Uterus (tissue), 2 donors: ENCODE data around the gene ARG1.

ENCODE experiments used
- POLR2A ChIP-seq, 2 donors: fragments of 450-650 bp; IDR thresholded peaks; one replicate each; pipeline ENCODE4 v1.6.1; 2016; ENCODE audit warnings: antibody characterized with exemption in 2 of 2, mild to moderate bottlenecking in 1 of 2, moderate library complexity in 1 of 2
- TF ChIP-seq, protein P1 (sequence below), 4 experiments: fragments of 200-600 bp in 2 of 4; fragments of 450-650 bp in 2 of 4; sonication (generic) in 2 of 4; IDR thresholded peaks; one replicate each; pipeline ENCODE4 v1.5.1; 2016 to 2019; ENCODE audit warnings: antibody characterized with exemption in 4 of 4, mild to moderate bottlenecking in 2 of 4, moderate library complexity in 1 of 4

DNA sequence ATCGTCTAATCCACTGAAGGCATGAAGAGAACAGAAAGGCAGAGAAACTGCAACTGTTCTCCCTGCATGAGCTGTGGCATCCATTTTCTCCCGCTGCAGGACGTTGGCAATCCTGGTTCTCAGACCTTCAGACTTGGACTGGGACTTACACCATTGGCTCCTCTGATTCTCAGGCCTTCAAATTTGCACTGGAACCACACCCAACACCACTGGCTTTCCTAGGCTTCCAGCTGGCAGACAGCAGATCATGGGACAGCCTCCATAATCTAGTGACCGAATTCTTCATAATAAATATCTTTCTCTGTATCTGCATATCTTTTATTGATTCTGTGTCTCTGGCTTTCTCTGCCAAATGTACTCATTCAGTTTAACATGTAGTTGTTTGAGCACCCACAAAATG lies 14.1 kb upstream of the ARG1 start:
- TF ChIP-seq, protein P1, sequence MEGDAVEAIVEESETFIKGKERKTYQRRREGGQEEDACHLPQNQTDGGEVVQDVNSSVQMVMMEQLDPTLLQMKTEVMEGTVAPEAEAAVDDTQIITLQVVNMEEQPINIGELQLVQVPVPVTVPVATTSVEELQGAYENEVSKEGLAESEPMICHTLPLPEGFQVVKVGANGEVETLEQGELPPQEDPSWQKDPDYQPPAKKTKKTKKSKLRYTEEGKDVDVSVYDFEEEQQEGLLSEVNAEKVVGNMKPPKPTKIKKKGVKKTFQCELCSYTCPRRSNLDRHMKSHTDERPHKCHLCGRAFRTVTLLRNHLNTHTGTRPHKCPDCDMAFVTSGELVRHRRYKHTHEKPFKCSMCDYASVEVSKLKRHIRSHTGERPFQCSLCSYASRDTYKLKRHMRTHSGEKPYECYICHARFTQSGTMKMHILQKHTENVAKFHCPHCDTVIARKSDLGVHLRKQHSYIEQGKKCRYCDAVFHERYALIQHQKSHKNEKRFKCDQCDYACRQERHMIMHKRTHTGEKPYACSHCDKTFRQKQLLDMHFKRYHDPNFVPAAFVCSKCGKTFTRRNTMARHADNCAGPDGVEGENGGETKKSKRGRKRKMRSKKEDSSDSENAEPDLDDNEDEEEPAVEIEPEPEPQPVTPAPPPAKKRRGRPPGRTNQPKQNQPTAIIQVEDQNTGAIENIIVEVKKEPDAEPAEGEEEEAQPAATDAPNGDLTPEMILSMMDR (IDR thresholded peaks at IDR 0.05): no peak
- no peak for TF ChIP-seq POLR2A (IDR thresholded peaks at IDR 0.05)
